ENCODE measurements around the gene DNHD1.

- TF ChIP-seq CTCF (conservative IDR thresholded peaks at IDR 0.05) = no peak
- no peak for TF ChIP-seq EZH2 (IDR thresholded peaks at IDR 0.05; ENCODE audit: low read depth)
Observed at GRCh38 chr11:6548641-6549040, 51.6 kb downstream of the DNHD1 start.

Measured in PC-9 (cell line).